ENCODE measurements around the gene FBXW11. TPM values are rescaled to one million over a fixed set of nuclear protein-coding genes. Genes with fewer than 3 reads are reported as not detected.
"Not testable (repeated sequence)": the region's sequence is repeated elsewhere in the genome, so short reads cannot be mapped to it uniquely, and the experiment has no call there.

The FBXW11 gene
- total RNA-seq, 1 donor from 2014 or later, result 52.7 TPM

GRCh38 chr5:172029876-172030275 lies 23.4 kb upstream of the FBXW11 start:
- Mint-ChIP-seq H3K36me3 (ENCODE audit: low read depth) (peaks cover 8% of the 10 kb centered on the region), H3K4me3 (no peak overlapping the region), H3K4me1 (peaks cover 10% of the 10 kb centered on the region), H3K27ac (no peak overlapping the region), H3K9me3 (peaks cover 8% of the 10 kb centered on the region), H3K27me3 (no peaks in the 10 kb centered on the region)
- POLR2A ChIA-PET, result no interaction called here
- DNase-seq (no peak), ATAC-seq (ENCODE audit: low read depth) (no peak)
- CTCF ChIA-PET, result interaction anchor here (1.2 kb wide), 1 partner anchor 11 kb away, joined by 3 read pairs; no protein-coding TSS in a partner anchor
- TF ChIP-seq, protein P1, sequence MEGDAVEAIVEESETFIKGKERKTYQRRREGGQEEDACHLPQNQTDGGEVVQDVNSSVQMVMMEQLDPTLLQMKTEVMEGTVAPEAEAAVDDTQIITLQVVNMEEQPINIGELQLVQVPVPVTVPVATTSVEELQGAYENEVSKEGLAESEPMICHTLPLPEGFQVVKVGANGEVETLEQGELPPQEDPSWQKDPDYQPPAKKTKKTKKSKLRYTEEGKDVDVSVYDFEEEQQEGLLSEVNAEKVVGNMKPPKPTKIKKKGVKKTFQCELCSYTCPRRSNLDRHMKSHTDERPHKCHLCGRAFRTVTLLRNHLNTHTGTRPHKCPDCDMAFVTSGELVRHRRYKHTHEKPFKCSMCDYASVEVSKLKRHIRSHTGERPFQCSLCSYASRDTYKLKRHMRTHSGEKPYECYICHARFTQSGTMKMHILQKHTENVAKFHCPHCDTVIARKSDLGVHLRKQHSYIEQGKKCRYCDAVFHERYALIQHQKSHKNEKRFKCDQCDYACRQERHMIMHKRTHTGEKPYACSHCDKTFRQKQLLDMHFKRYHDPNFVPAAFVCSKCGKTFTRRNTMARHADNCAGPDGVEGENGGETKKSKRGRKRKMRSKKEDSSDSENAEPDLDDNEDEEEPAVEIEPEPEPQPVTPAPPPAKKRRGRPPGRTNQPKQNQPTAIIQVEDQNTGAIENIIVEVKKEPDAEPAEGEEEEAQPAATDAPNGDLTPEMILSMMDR (IDR thresholded peaks at IDR 0.05), result no peak
- intact Hi-C loops (cut with micrococcal nuclease), result loop anchor here (10.0 kb wide), 1 partner anchor 825 kb away; no protein-coding TSS in a partner anchor

DNA sequence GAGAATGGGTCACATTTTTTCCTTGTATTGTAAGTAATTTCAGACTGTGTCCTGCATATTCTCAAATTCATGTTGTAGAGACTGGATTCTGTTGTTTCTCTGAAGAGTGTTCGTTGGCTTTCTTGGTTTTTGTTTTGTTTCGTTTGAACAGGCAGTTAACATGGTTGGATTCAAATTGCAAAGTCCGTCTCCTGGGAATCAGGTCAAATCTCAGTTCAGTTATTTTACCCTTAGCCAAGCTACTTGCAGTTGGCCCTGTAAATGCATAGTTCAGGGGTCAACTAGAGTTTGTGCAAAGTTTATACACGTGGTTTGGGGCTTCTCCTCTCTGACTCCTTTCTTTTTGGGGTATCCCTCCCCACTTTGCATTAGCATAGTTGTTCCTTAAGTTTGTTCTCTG lies 21.7 kb upstream of the FBXW11 start:
- ATAC-seq (ENCODE audit: low read depth) (no peak), DNase-seq (no peak)
- Mint-ChIP-seq H3K4me1 (peaks cover 5% of the 10 kb centered on the region), H3K27ac (no peak overlapping the region), H3K36me3 (ENCODE audit: low read depth) (peaks cover 8% of the 10 kb centered on the region), H3K27me3 (no peaks in the 10 kb centered on the region), H3K9me3 (peaks cover 8% of the 10 kb centered on the region), H3K4me3 (no peak overlapping the region)
- ChIA-PET CTCF (interaction anchor here (1.1 kb wide), 1 partner anchor 17 kb away, joined by 3 read pairs; no protein-coding TSS in a partner anchor), POLR2A (no interaction called here)
- TF ChIP-seq, protein P1 (IDR thresholded peaks at IDR 0.05), result no peak
- intact Hi-C loops (cut with micrococcal nuclease), result no loop called here

GRCh38 chr5:172020110-172020786 lies 13.8 kb upstream of the FBXW11 start:
- H3K27me3 Mint-ChIP-seq; ATAC-seq (ENCODE audit: low read depth); H3K4me1 Mint-ChIP-seq; H3K4me3 Mint-ChIP-seq; H3K36me3 Mint-ChIP-seq (ENCODE audit: low read depth); POLR2A ChIA-PET; intact Hi-C loops (cut with micrococcal nuclease); DNase-seq; H3K27ac Mint-ChIP-seq; H3K9me3 Mint-ChIP-seq: not testable (repeated sequence)
- CTCF ChIA-PET, result interaction anchor here (0.7 kb wide), 1 partner anchor 39 kb away, joined by 3 read pairs; no protein-coding TSS in a partner anchor

DNA sequence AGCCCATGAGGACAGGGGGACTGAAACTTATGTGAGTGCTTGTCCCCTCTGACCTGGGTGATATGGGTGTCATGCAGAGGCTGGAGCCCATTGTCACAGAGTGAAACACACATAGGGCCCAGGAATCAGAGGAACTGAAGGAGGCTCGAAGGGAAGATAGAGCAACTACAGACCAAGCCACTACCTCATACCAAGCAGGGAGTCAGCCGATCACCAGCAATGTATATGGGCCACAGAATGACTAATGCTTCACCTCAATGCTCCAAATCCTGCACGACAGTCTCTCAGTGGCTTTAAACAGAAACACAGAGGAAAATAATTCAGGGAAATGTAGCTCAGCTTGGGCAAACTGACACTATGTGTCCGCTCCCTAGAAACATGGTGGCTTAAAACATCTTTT lies 8.9 kb upstream of the FBXW11 start:
- TF ChIP-seq, protein P1 (IDR thresholded peaks at IDR 0.05), result no peak
- POLR2A ChIA-PET, result interaction anchor here (1.2 kb wide), 1 partner anchor 9 kb away, joined by 5 read pairs; the partner anchor contains the start of gene FBXW11
- Mint-ChIP-seq H3K27ac (no peak overlapping the region), H3K4me1 (no peaks in the 10 kb centered on the region), H3K9me3 (no peaks in the 10 kb centered on the region), H3K36me3 (ENCODE audit: low read depth) (no peaks in the 10 kb centered on the region), H3K27me3 (no peaks in the 10 kb centered on the region), H3K4me3 (no peak overlapping the region)
- intact Hi-C loops (cut with micrococcal nuclease), result no loop called here
- ATAC-seq (ENCODE audit: low read depth), result no peak
- CTCF ChIA-PET, result no interaction called here
- no peak for DNase-seq

GRCh38 chr5:172010278-172010677 lies 3.8 kb upstream of the FBXW11 start:
- Mint-ChIP-seq H3K9me3 (no peaks in the 10 kb centered on the region), H3K4me3 (no peak overlapping the region), H3K27ac (no peak overlapping the region), H3K4me1 (peaks cover 18% of the 10 kb centered on the region), H3K36me3 (ENCODE audit: low read depth) (peaks cover 11% of the 10 kb centered on the region), H3K27me3 (no peaks in the 10 kb centered on the region)
- POLR2A ChIA-PET, result no interaction called here
- DNase-seq (no peak), ATAC-seq (ENCODE audit: low read depth) (no peak)
- CTCF ChIA-PET, result interaction anchor here (5.9 kb wide), 1 partner anchor 98 kb away, joined by 61 read pairs; no protein-coding TSS in a partner anchor
- TF ChIP-seq, protein P1 (IDR thresholded peaks at IDR 0.05), result no peak
- intact Hi-C loops (cut with micrococcal nuclease), result no loop called here
